Subcutaneous abdominal adipose tissue (tissue), 5 donors: Measurements from ENCODE around the gene MAP2K3.
"Not testable (repeated sequence)": the region's sequence is repeated elsewhere in the genome, so short reads cannot be mapped to it uniquely, and the experiment has no call there.

Source experiments
- H3K27ac ChIP-seq: one replicate; pipeline ENCODE4 v1.7.0; 2013; ENCODE audit warnings: low read depth, mild to moderate bottlenecking, inconsistent platforms, low read length, moderate library complexity
- H3K27me3 ChIP-seq, 5 donors: one replicate each; pipeline ENCODE4 v1.7.0; 2013; ENCODE audit warnings: low read length in 5 of 5, inconsistent platforms in 1 of 5; ENCODE audit not compliant: control insufficient read depth in 5 of 5, insufficient read depth in 4 of 5
- H3K36me3 ChIP-seq, 5 donors: one replicate each; pipeline ENCODE4 v1.7.0; 2013; ENCODE audit warnings: low read length in 5 of 5; ENCODE audit not compliant: control insufficient read depth in 5 of 5, insufficient read depth in 5 of 5
- H3K4me1 ChIP-seq, 5 donors: one replicate each; pipeline ENCODE4 v1.7.0; 2013; ENCODE audit warnings: low read length in 5 of 5, mild to moderate bottlenecking in 3 of 5, moderate library complexity in 1 of 5; ENCODE audit not compliant: control insufficient read depth in 5 of 5, insufficient read depth in 5 of 5
- H3K4me3 ChIP-seq, 5 donors: one replicate each; pipeline ENCODE4 v1.7.0; 2013; ENCODE audit warnings: low read length in 5 of 5, low read depth in 1 of 5
- H3K9ac ChIP-seq, 5 donors: one replicate each; pipeline ENCODE4 v1.7.0; 2013; ENCODE audit warnings: low read length in 5 of 5, mild to moderate bottlenecking in 4 of 5, moderate library complexity in 3 of 5
- H3K9me3 ChIP-seq, 5 donors: one replicate each; pipeline ENCODE4 v1.7.0; 2013; ENCODE audit warnings: low read length in 5 of 5; ENCODE audit not compliant: control insufficient read depth in 5 of 5
- donor health status: healthy.
- donor health status: healthy.
- donor health status: healthy.
- donor health status: healthy.
- donor health status: healthy.

The MAP2K3 gene

DNA sequence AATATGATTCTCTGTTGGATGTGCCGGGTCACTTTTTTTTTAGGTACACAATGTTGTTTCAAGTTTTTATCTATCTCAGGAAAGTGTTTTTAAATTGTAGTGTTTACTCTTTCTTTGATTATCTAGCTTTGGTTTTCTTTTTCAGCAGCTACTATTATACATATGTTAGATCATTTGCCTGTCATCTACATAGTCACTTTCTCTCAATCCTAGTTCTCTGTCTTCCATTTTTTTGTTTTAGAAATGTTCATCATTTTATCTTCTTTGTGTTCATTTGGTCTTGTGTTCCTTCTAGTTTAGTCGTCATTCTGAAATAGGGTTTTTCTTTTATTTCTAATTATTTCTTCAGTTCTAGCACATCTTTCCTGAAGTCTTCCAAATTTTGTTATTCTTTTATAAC, 44.3 kb downstream of the MAP2K3 start:
- not testable (repeated sequence) for H3K27ac ChIP-seq, H3K27me3 ChIP-seq, H3K36me3 ChIP-seq, H3K9me3 ChIP-seq, H3K4me3 ChIP-seq, H3K4me1 ChIP-seq, H3K9ac ChIP-seq

- no peak overlapping the region for H3K4me3 ChIP-seq
- H3K36me3 ChIP-seq = no peaks in the 10 kb centered on the region
- no peaks in the 10 kb centered on the region for H3K27me3 ChIP-seq
- peaks cover 4 to 9% (median 8%) of the 10 kb centered on the region in 5 donors for H3K9me3 ChIP-seq
- H3K9ac ChIP-seq = no peak overlapping the region
- no peak overlapping the region for H3K27ac ChIP-seq
- no peaks in the 10 kb centered on the region for H3K4me1 ChIP-seq
Observed at GRCh38 chr17:21330436-21331160, 46.1 kb downstream of the MAP2K3 start.

DNA sequence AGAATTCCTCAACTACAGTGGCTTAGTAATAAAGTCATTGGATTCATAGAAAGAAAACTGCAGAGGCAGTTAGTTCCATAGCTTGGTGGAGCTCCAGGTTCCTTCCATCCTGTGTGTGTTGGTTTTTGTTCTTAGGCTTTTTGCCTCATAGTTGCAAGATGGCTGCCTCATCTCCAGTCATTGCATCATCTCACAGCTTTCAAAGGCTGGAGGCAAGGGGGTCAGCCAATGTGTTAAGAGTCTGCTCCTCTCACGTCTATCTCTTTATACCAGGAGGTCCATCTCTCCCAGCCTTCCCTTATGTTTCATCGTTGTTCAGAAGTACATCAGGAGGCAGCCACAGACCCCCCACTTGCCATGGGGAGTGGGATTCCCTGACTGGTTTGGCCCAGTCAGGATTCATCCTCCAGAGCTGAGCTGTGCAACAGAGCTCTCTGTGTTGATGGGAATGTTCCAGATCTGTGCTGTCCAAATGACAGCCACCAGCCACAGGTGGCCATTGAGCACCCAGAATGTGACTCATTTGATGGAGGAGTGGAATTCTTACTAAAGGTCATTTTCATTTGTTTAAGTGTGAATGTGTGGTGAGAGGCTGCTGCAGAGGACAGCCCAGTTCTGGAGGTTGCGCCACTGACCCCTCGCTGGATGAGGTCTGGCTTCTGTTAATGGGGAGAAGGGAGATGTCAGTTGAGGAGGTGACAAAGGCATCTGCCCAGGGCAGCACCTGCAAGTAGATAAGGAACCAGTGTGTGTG, 52.2 kb downstream of the MAP2K3 start:
- H3K4me1 ChIP-seq, H3K4me3 ChIP-seq, H3K36me3 ChIP-seq, H3K9ac ChIP-seq, H3K27ac ChIP-seq, H3K27me3 ChIP-seq, H3K9me3 ChIP-seq: not testable (repeated sequence)

DNA sequence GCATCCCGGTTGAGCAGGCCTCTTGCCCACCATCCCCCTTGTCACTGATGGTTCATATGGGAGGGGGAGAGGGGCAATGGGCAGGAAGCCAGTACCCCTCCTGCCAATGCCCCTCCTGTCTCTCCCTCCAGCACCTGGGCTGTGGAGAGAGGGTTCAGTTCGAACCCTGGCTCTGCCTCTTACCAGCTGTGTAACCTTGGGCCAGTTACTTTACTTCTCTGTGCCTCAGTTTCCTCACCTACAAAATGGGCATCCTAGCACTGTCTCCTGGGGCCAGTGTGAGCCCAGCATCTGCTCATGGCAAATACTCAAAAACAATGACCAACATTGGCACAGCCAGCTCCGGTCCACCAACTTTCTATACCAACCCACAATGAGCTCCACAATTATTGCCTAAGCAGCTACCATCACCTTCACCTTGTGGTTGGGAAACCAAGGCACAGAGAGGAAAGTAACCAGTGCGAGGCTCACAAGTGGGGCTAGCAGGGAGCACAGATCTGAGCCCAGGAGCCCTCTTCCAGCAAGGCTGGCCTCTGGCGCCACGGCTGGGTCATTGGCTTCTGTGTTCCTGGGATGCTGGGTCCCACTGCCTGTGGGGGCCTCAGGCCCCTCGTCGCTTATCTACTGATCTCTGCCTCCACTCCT, 53.6 kb downstream of the MAP2K3 start:
- H3K4me3 ChIP-seq, H3K9me3 ChIP-seq, H3K27ac ChIP-seq, H3K36me3 ChIP-seq, H3K4me1 ChIP-seq, H3K9ac ChIP-seq, H3K27me3 ChIP-seq: not testable (repeated sequence)

- H3K27me3 ChIP-seq = no peaks in the 10 kb centered on the region
- H3K9me3 ChIP-seq = no peaks in the 10 kb centered on the region
- H3K4me3 ChIP-seq = no peak overlapping the region
- H3K9ac ChIP-seq = no peak overlapping the region
- no peak overlapping the region for H3K27ac ChIP-seq
- no peaks in the 10 kb centered on the region for H3K4me1 ChIP-seq
- no peaks in the 10 kb centered on the region for H3K36me3 ChIP-seq
Observed at GRCh38 chr17:21339011-21339410, 54.5 kb downstream of the MAP2K3 start.

GRCh38 chr17:21339571-21339970, 55.1 kb downstream of the MAP2K3 start:
- not testable (repeated sequence) for H3K4me3 ChIP-seq, H3K27me3 ChIP-seq, H3K36me3 ChIP-seq, H3K9me3 ChIP-seq, H3K4me1 ChIP-seq, H3K27ac ChIP-seq, H3K9ac ChIP-seq

DNA sequence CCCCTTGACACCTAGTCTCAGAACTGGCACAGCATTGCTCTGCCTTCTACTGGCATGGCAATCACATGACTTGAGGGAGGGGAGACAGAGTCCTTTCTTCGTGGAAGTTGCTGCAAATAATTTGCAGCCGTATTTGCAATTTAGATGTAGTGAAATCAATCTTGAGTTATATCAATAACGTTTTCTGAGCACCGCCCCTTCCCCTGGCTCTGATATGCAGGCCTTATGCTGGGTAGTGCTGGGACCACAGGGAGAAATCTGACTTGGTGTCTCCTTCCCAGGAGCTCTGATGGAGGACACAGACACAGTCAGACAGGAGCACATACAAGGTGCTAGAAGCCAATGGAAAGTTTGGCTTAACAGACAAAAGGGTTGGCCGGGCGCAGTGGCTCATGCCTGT, 55.9 kb downstream of the MAP2K3 start:
- not testable (repeated sequence) for H3K4me1 ChIP-seq, H3K27me3 ChIP-seq, H3K36me3 ChIP-seq, H3K27ac ChIP-seq, H3K9me3 ChIP-seq, H3K4me3 ChIP-seq, H3K9ac ChIP-seq

DNA sequence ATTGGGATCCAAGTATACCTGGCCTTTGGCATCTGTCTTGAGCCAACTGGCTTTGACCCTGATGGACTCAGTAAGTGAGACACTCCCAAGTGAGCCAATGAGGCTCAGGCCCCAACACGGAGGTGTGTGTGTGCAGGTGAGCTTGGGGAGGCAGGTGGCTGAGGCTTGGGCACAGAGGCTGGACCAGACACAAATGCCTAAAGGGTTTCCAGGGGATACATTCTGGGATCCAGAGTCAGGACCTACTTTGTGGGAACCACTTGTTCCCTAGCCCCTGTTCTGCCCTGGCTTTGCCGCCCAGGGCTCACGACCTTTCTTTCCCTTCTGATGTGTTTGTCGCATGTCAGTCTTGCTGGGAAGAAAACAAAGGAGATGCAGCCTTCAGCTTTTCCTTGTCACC, 56.8 kb downstream of the MAP2K3 start:
- not testable (repeated sequence) for H3K27me3 ChIP-seq, H3K9ac ChIP-seq, H3K4me1 ChIP-seq, H3K36me3 ChIP-seq, H3K4me3 ChIP-seq, H3K9me3 ChIP-seq, H3K27ac ChIP-seq

- not testable (repeated sequence) for H3K9ac ChIP-seq, H3K36me3 ChIP-seq, H3K9me3 ChIP-seq, H3K27me3 ChIP-seq, H3K4me3 ChIP-seq, H3K4me1 ChIP-seq, H3K27ac ChIP-seq
Observed at GRCh38 chr17:21341925-21342540, 57.5 kb downstream of the MAP2K3 start.
